Measurements from ENCODE around the gene ELF1. TPM values are rescaled to one million over a fixed set of nuclear protein-coding genes. Genes with fewer than 3 reads are reported as not detected.

ELF1 gene
- polyA plus RNA-seq, 1 of the 3 experiments (the other 2 are of a cell fraction), result 11.1 TPM

GRCh38 chr13:41015920-41016319 lies 3.2 kb downstream of the ELF1 start:
- WGBS (ENCODE audit: low lambda C conversion rate), result 96% methylated on average over 6 of the region's 6 CpGs
- Histone ChIP-seq H3K4me3 (ENCODE audit: low read depth in 2 of 2, low read length in 1 of 2) (no peak overlapping the region), H4K20me1 (ENCODE audit: insufficient read depth) (peaks cover 4% of the 10 kb centered on the region; the same call in 1 of the 2 replicates), H3K9me3 (no peaks in the 10 kb centered on the region), H2AFZ (ENCODE audit: low read depth) (no peak overlapping the region), H3K36me3 (replicated peaks in 1 of 2; ENCODE audit: control insufficient read depth in 1 of 2, insufficient read depth in 2 of 2, low read length in 1 of 2) (no peaks in the 10 kb centered on the region), H3K4me2 (no peak overlapping the region), H3K79me2 (ENCODE audit: insufficient read depth) (peaks cover 10% of the 10 kb centered on the region), H3K27me3 (ENCODE audit: insufficient read depth) (no peaks in the 10 kb centered on the region), H3F3A (replicated peaks; ENCODE audit: insufficient read depth) (peaks cover 10% of the 10 kb centered on the region), H3K9me2 (no peaks in the 10 kb centered on the region), H3K27ac (ENCODE audit: low read depth in 2 of 2, low read length in 1 of 2) (no peak overlapping the region), H3K4me1 (ENCODE audit: control insufficient read depth in 1 of 2, insufficient read depth in 2 of 2, low read depth in 1 of 2, low read length in 1 of 2) (peaks cover 0 to 11% of the 10 kb centered on the region in 2 experiments; a peak in 2 of 4 replicates), H3K9ac (no peak overlapping the region)
- no peak for DNase-seq
- CTCF ChIA-PET, result interaction anchor here (1.2 kb wide), 1 partner anchor 95 kb away, joined by 4 read pairs; no protein-coding TSS in a partner anchor
- TF ChIP-seq CTCF (IDR thresholded peaks at IDR 0.05) (no peak), RCOR1 (IDR thresholded peaks at IDR 0.05; ENCODE audit: low read length) (no peak), POLR2AphosphoS5 (IDR thresholded peaks at IDR 0.05; ENCODE audit: low read depth, low read length) (no peak), EP300 (IDR thresholded peaks at IDR 0.05; ENCODE audit: borderline replicate concordance in 1 of 2, low read depth in 1 of 2, low read length in 1 of 2) (no peak), RXRA (IDR thresholded peaks at IDR 0.05; ENCODE audit: borderline replicate concordance, low read depth) (no peak), FOXM1 (IDR thresholded peaks at IDR 0.05; ENCODE audit: low read depth) (no peak), ZBTB33 (IDR thresholded peaks at IDR 0.05; ENCODE audit: borderline replicate concordance, low read depth) (no peak), EZH2phosphoT487 (IDR thresholded peaks at IDR 0.05; ENCODE audit: borderline replicate concordance, low read depth) (no peak), CHD2 (IDR thresholded peaks at IDR 0.05; ENCODE audit: low read length, partially characterized antibody) (no peak), TCF12 (IDR thresholded peaks at IDR 0.05) (no peak), USF1 (IDR thresholded peaks at IDR 0.05; ENCODE audit: borderline replicate concordance, low read depth) (no peak)
- POLR2A ChIA-PET, result no interaction called here

- POLR2A ChIA-PET, result no interaction called here
- no peak overlapping the region for H3K27ac ChIP-seq (ENCODE audit: low read depth in 2 of 2, low read length in 1 of 2)
- 89% methylated on average over 2 of the region's 2 CpGs for WGBS (ENCODE audit: low lambda C conversion rate)
Observed at GRCh38 chr13:41013835-41014234, 5.3 kb downstream of the ELF1 start.

More at GRCh38 chr13:41013835-41014234, 5.3 kb downstream of the ELF1 start:
- H3K27me3 ChIP-seq (ENCODE audit: insufficient read depth), result no peaks in the 10 kb centered on the region
- H3K4me1 ChIP-seq (ENCODE audit: control insufficient read depth in 1 of 2, insufficient read depth in 2 of 2, low read depth in 1 of 2, low read length in 1 of 2), result peaks cover 0 to under 1% of the 10 kb centered on the region in 2 experiments; a peak in 2 of 4 replicates
- CTCF ChIA-PET, result interaction anchor here (1.3 kb wide), 1 partner anchor 41 kb away, joined by 5 read pairs; no protein-coding TSS in a partner anchor
- peaks cover 4% of the 10 kb centered on the region; the same call in 1 of the 2 replicates for H4K20me1 ChIP-seq (ENCODE audit: insufficient read depth)
- H3K9me3 ChIP-seq, result no peaks in the 10 kb centered on the region
- H3F3A ChIP-seq (replicated peaks; ENCODE audit: insufficient read depth), result peaks cover 7% of the 10 kb centered on the region
- no peaks in the 10 kb centered on the region for H3K9me2 ChIP-seq
- peaks cover 10% of the 10 kb centered on the region for H3K79me2 ChIP-seq (ENCODE audit: insufficient read depth)
- TF ChIP-seq MXI1 (IDR thresholded peaks at IDR 0.05; ENCODE audit: low read depth, low read length), result no peak
- TF ChIP-seq PBX3 (IDR thresholded peaks at IDR 0.05), result no peak
- no peak for TF ChIP-seq USF1 (IDR thresholded peaks at IDR 0.05; ENCODE audit: borderline replicate concordance, low read depth)
- TF ChIP-seq EP300 (IDR thresholded peaks at IDR 0.05; ENCODE audit: borderline replicate concordance in 1 of 2, low read depth in 1 of 2, low read length in 1 of 2), result no peak
- no peaks in the 10 kb centered on the region for H3K36me3 ChIP-seq (replicated peaks in 1 of 2; ENCODE audit: control insufficient read depth in 1 of 2, insufficient read depth in 2 of 2, low read length in 1 of 2)
- no peak for DNase-seq
- no peak overlapping the region for H2AFZ ChIP-seq (ENCODE audit: low read depth)
- no peak overlapping the region for H3K4me3 ChIP-seq (ENCODE audit: low read depth in 2 of 2, low read length in 1 of 2)
- no peak overlapping the region for H3K9ac ChIP-seq
- H3K4me2 ChIP-seq, result no peak overlapping the region

Measured in SK-N-SH (cell line).